ENCODE data around the gene RB1. TPM values are rescaled to one million over a fixed set of nuclear protein-coding genes. Genes with fewer than 3 reads are reported as not detected.

The RB1 gene
- total RNA-seq, 1 donor from 2014 or later = 41.0 TPM

GRCh38 chr13:48488995-48489394 lies 185.4 kb downstream of the RB1 start:
- no peaks in the 10 kb centered on the region for H3K9me3 ChIP-seq
- H3K4me1 ChIP-seq = peaks cover 22% of the 10 kb centered on the region
- H3K27ac ChIP-seq = no peak overlapping the region
- H3K36me3 ChIP-seq = no peaks in the 10 kb centered on the region
- ATAC-seq (no peak), DNase-seq (no peak)
- TF ChIP-seq CTCF (IDR thresholded peaks at IDR 0.05) = no peak
- H3K27me3 ChIP-seq = no peaks in the 10 kb centered on the region
- H3K4me3 ChIP-seq = no peak overlapping the region
- intact Hi-C loops (cut with DNase I) = no loop called here

DNA sequence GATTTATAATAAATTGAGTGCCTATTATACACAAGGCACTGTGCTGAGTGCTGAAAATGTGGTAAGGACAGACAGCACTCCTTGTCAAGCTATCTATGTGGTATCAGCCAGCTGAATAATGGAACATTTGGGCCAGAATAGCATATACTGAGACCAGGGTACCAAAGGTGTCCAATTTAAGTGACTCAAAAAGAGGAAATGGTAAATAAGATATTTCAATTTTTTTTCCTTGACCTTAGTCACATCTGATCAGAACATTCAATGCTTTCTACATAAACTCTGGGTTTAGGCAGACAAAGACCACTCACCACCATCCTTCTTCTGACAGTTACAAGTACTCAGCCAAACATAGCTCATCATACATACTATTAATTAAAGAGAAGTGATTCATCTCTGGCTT lies 186.1 kb downstream of the RB1 start:
- no peak overlapping the region for H3K4me3 ChIP-seq
- peaks cover 28% of the 10 kb centered on the region for H3K4me1 ChIP-seq
- no peak for TF ChIP-seq CTCF (IDR thresholded peaks at IDR 0.05)
- no peak for ATAC-seq
- H3K36me3 ChIP-seq = no peaks in the 10 kb centered on the region
- no peak overlapping the region for H3K27ac ChIP-seq
- intact Hi-C loops (cut with DNase I) = no loop called here
- no peak for DNase-seq
- no peaks in the 10 kb centered on the region for H3K9me3 ChIP-seq
- H3K27me3 ChIP-seq = no peaks in the 10 kb centered on the region

DNA sequence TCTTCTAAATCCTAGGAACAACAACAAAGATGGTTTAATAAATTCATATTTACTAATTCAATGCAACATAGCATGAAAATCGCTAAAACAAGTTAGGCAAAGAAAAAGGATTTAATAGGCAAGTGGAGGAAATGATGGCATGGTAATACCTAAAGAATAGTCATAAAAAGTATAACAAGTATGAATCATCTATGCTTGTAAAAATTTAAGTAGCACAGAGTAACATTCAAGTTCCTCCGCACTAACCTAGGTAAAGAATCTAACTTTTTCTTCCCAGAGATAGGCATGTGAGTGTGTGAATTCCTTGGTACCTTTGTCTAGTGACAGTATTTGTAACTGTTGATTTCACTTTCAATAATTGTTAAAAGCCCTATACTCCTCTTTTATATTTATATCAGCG lies 186.7 kb downstream of the RB1 start:
- H3K36me3 ChIP-seq = no peaks in the 10 kb centered on the region
- no peak for DNase-seq
- H3K27ac ChIP-seq = peak overlapping the region; percentile 27
- ATAC-seq = no peak
- intact Hi-C loops (cut with DNase I) = no loop called here
- no peaks in the 10 kb centered on the region for H3K9me3 ChIP-seq
- no peaks in the 10 kb centered on the region for H3K27me3 ChIP-seq
- H3K4me3 ChIP-seq = no peak overlapping the region
- no peak for TF ChIP-seq CTCF (IDR thresholded peaks at IDR 0.05)
- H3K4me1 ChIP-seq = peaks cover 28% of the 10 kb centered on the region

GRCh38 chr13:48491423-48492095 lies 188.0 kb downstream of the RB1 start:
- H3K9me3 ChIP-seq = no peaks in the 10 kb centered on the region
- no peak for TF ChIP-seq CTCF (IDR thresholded peaks at IDR 0.05)
- ATAC-seq = no peak
- H3K27ac ChIP-seq = peak overlapping the region; percentile 83
- no peak for DNase-seq
- H3K4me3 ChIP-seq = peak overlapping the region; percentile 44
- intact Hi-C loops (cut with DNase I) = no loop called here
- H3K4me1 ChIP-seq = peaks cover 28% of the 10 kb centered on the region
- no peaks in the 10 kb centered on the region for H3K27me3 ChIP-seq
- no peaks in the 10 kb centered on the region for H3K36me3 ChIP-seq

GRCh38 chr13:48492096-48492440 lies 188.5 kb downstream of the RB1 start:
- ATAC-seq = peak; percentile 50
- Histone ChIP-seq H3K27ac (peak overlapping the region; percentile 83), H3K27me3 (no peaks in the 10 kb centered on the region), H3K9me3 (no peaks in the 10 kb centered on the region), H3K4me1 (peaks cover 28% of the 10 kb centered on the region), H3K36me3 (no peaks in the 10 kb centered on the region), H3K4me3 (peak overlapping the region; percentile 44)
- intact Hi-C loops (cut with DNase I) = no loop called here
- TF ChIP-seq CTCF (IDR thresholded peaks at IDR 0.05) = no peak
- no peak for DNase-seq

All from upper lobe of right lung (tissue), 1 donor.